Measurements from ENCODE around the gene APLNR. TPM values are rescaled to one million over a fixed set of nuclear protein-coding genes. Genes with fewer than 3 reads are reported as not detected.

Gene APLNR
- total RNA-seq, 1 donor from 2014 or later: 15.4 TPM

- intact Hi-C loops (cut with DNase I): no loop called here
- DNase-seq (no peak), ATAC-seq (ENCODE audit: poor library complexity) (no peak)
These were observed 39.3 kb downstream of the APLNR start for GRCh38 chr11:57197762-57198161.

DNA sequence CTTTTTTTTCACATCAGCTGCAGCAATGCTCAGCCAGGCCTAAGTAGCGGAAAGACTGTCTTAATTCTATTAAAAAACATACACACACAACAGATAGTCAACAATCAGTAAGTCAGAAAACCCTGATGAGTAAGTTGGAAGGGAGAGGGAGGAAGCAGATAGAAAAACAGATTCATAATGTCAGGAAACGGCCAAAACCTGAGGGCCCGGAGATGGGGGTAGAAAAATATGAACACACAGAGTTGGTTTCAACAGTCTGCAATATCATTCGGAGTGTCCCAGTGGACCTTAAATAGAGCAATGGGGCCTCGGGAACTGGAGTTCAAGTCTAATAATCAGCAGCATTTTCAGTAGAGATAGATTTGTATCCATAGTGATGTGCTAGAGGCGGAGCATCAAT, 40.5 kb downstream of the APLNR start:
- intact Hi-C loops (cut with DNase I): no loop called here
- ATAC-seq (ENCODE audit: poor library complexity): peak; percentile 15
- DNase-seq: no peak

DNA sequence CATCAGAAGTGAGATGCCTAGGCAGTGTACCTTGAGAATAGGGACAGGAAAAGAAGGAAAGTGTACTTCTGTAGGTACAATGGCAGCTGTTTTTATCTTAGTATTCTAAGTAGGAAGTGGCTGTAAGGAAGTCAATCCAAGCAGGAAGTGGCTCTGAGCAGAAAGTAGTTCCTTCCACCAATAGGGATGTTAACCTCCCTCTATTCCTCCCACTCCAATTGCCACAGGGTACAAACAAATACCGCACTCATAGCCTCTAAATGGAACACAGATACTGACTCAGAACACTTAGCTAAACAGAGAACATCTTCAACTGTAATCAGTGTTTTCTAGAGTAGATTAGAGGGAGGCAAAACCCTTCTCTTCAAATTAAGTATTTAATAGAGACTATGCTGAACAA, 44.7 kb downstream of the APLNR start:
- ATAC-seq (ENCODE audit: poor library complexity) (no peak), DNase-seq (no peak)

DNA sequence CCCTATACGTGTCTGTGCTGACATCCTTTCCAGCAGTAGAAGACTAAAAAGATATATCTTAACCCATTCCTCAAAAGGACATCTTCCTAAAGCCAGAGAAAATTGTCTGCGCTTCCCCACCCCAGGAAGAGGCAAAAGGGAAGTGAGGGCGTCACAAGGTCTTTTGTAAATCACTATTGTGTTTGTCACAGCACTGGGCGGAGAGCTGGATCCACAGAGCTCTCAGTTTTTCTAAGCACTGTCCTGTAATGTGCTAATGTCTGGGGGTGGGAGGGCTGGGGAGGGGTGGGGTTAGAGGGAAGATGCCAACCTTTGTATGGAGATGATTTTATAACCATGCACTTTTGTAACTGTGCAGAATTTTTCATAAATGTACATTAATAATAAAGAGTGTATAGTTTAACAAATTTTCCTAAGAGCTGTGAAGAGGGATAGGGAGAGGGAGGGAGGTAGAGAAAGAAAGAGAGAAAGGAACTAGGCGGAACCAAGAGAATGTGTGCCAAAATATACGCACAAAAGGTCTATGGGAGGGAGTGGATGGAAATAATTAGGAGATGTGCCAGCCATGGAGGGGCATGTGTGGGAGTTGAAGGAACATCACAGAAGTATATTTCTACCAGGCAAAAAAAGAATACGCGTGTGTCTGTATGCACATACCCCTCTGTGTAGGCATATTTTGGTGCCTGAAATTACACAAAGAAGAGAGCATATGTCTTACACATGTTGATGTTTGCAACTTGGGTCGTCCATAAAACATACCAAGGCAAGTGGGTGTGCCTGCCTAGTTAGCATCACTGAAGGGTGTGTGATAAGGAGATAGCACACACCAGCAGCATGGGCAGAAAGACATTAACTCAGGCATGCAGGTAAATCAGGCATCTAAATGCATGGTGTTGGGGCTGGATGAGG, 45.5 kb downstream of the APLNR start:
- ATAC-seq (ENCODE audit: poor library complexity) (no peak), DNase-seq (no peak)
- intact Hi-C loops (cut with DNase I): no loop called here

More for the DNA sequence above, 44.7 kb downstream of the APLNR start:
- intact Hi-C loops (cut with DNase I): no loop called here

- intact Hi-C loops (cut with DNase I): no loop called here
- DNase-seq (no peak), ATAC-seq (ENCODE audit: poor library complexity) (no peak)
These were observed 46.5 kb downstream of the APLNR start for GRCh38 chr11:57190548-57190947.

Other genes with a start within 250 kb of the APLNR start
- not detected for gene OR5AK2, start 248.3 kb downstream of the APLNR start, total RNA-seq
- 0.13 TPM for gene LRRC55, start 55.3 kb downstream of the APLNR start, total RNA-seq
- 39.7 TPM for gene TNKS1BP1, start 87.7 kb upstream of the APLNR start, total RNA-seq
- gene SSRP1, start 98.6 kb upstream of the APLNR start, total RNA-seq: 36.3 TPM
- gene P2RX3, start 101.1 kb upstream of the APLNR start, total RNA-seq: 1.3 TPM
- gene PRG3, start 143.9 kb upstream of the APLNR start, total RNA-seq: not detected
- not detected for gene PRG2, start 153.4 kb upstream of the APLNR start, total RNA-seq
- 20.0 TPM for gene SLC43A3, start 189.9 kb upstream of the APLNR start, total RNA-seq
- 1.9 TPM for gene RTN4RL2, start 223.3 kb upstream of the APLNR start, total RNA-seq